HCT116 (cell line): ENCODE measurements around the gene PRRX1. TPM values are rescaled to one million over a fixed set of nuclear protein-coding genes. Genes with fewer than 3 reads are reported as not detected.

Experiments
- ATAC-seq: fragments of 200-7000 bp; cut with Tn5 transposase; 2 replicates; pipeline ENCODE4 v1.9.1; 2020; ENCODE audit warnings: mild to moderate bottlenecking, moderate library complexity
- BruUV-seq: library from RNA; stranded (reverse); fragments of 400-500 nt; replicated peaks from 2 replicates; lab custom pipeline; 2021; lab: Mats Ljungman, UMichigan
- CTCF ChIA-PET: fragments of 300-600 bp; sonication (Branson Sonifier 250); formaldehyde crosslinking; loops from one replicate; lab custom pipeline; 2021; ENCODE audit warnings: antibody characterized with exemption; lab: Charles Lee
- POLR2A ChIA-PET: fragments of 300-600, 350-600 bp; sonication (Branson Sonifier 250); formaldehyde crosslinking; loops from one replicate; lab custom pipeline; 2021; ENCODE audit warnings: antibody characterized with exemption; lab: Charles Lee
- RAD21 ChIA-PET, 2 experiments: fragments of 300-600 bp; sonication (Branson Sonifier 250); formaldehyde crosslinking; loops; one replicate each; lab custom pipeline; 2023; ENCODE audit warnings: low total read pairs in 2 of 2; ENCODE audit not compliant: uncharacterized antibody in 2 of 2, unreplicated experiment in 2 of 2, low non-redundant PET in 1 of 2; lab: Charles Lee
- DNase-seq: peaks from one replicate; pipeline ENCODE4 v3.0.0-alpha.2; 2010; ENCODE audit warnings: low read depth, low spot score
- H2AFZ ChIP-seq: fragments of 200-600 bp; shearing (Covaris generic), sonication (generic); 2 replicates; pipeline ENCODE4 v1.6.1; 2017; ENCODE audit warnings: low read depth, mixed run types, mixed read lengths, antibody characterized with exemption, low read length; ENCODE audit not compliant: poor library complexity, severe bottlenecking
- H3K27ac ChIP-seq: 2 replicates; pipeline ENCODE4 v1.5.1; 2012; ENCODE audit warnings: low read depth, low read length
- H3K27me3 ChIP-seq: fragments of 200-600 bp; sonication (generic); 2 replicates; pipeline ENCODE4 v1.6.1; 2016; ENCODE audit warnings: mixed run types, low read length, mixed read lengths; ENCODE audit not compliant: insufficient read depth
- H3K36me3 ChIP-seq, 2 experiments: fragments of 200-500 bp in 1 of 2; fragments of 200-600 bp in 1 of 2; sonication (Bioruptor generic) in 1 of 2; sonication (generic) in 1 of 2; 2 replicates each; pipeline versions ENCODE4 v1.5.1 to v1.6.1; 2014 to 2016; ENCODE audit warnings: low read length in 2 of 2, inconsistent platforms in 1 of 2, mixed read lengths in 1 of 2, mixed run types in 1 of 2; ENCODE audit not compliant: insufficient read depth in 2 of 2, control insufficient read depth in 1 of 2
- H3K4me1 ChIP-seq, 2 experiments: fragments of 200-600 bp in 1 of 2; sonication (generic) in 1 of 2; 2 replicates each; pipeline versions ENCODE4 v1.5.1 to v1.6.1; 2012 to 2017; ENCODE audit warnings: low read length in 2 of 2, inconsistent platforms in 1 of 2, mild to moderate bottlenecking in 1 of 2, mixed read lengths in 1 of 2, mixed run types in 1 of 2, moderate library complexity in 1 of 2; ENCODE audit not compliant: insufficient read depth in 2 of 2, control insufficient read depth in 1 of 2
- H3K4me2 ChIP-seq: fragments of 200-600 bp; sonication (generic); 2 replicates; pipeline ENCODE4 v1.6.1; 2017; ENCODE audit warnings: mixed run types, low read length, mixed read lengths
- H3K4me3 ChIP-seq, 2 experiments: fragments of 200-600 bp in 1 of 2; sonication (generic) in 1 of 2; replicated peaks in 1 of 2; 2 replicates each; pipeline ENCODE4 v1.5.1; 2011 to 2016; ENCODE audit warnings: low read length in 2 of 2, control low read depth in 1 of 2, low read depth in 1 of 2, mild to moderate bottlenecking in 1 of 2, mixed read lengths in 1 of 2, mixed run types in 1 of 2
- H3K79me2 ChIP-seq: fragments of 200-600 bp; sonication (generic); 2 replicates; pipeline ENCODE4 v1.6.1; 2017; ENCODE audit warnings: mild to moderate bottlenecking, mixed run types, low read length, moderate library complexity, mixed read lengths; ENCODE audit not compliant: insufficient read depth
- H3K9ac ChIP-seq: fragments of 200-600 bp; sonication (generic); 2 replicates; pipeline ENCODE4 v1.6.1; 2016; ENCODE audit warnings: low read length, mixed read lengths
- H3K9me2 ChIP-seq: fragments of 200-600 bp; sonication (generic), shearing (Covaris generic); 2 replicates; pipeline ENCODE4 v1.6.1; 2017; ENCODE audit warnings: mixed run types, mild to moderate bottlenecking, moderate library complexity; ENCODE audit not compliant: insufficient read depth
- H3K9me3 ChIP-seq, 2 experiments: fragments of 200-500 bp in 1 of 2; fragments of 200-600 bp in 1 of 2; sonication (Bioruptor generic) in 1 of 2; sonication (generic) in 1 of 2; 2 replicates each; pipeline ENCODE4 v1.6.1; 2014 to 2017; ENCODE audit warnings: low read length in 2 of 2, mixed read lengths in 2 of 2, inconsistent platforms in 1 of 2, low read depth in 1 of 2, mild to moderate bottlenecking in 1 of 2, mixed run types in 1 of 2, moderate library complexity in 1 of 2; ENCODE audit not compliant: control insufficient read depth in 1 of 2, insufficient read depth in 1 of 2
- H4K20me1 ChIP-seq: fragments of 200-600 bp; sonication (generic), shearing (Covaris generic); 2 replicates; pipeline ENCODE4 v1.6.1; 2017; ENCODE audit warnings: mixed run types, mild to moderate bottlenecking, moderate library complexity; ENCODE audit not compliant: insufficient read depth
- CBX3 ChIP-seq: IDR thresholded peaks from 2 replicates; pipeline ENCODE4 v1.6.1; 2012; ENCODE audit warnings: low read depth
- CEBPB ChIP-seq: IDR thresholded peaks from 2 replicates; pipeline ENCODE4 v1.6.1; 2012; ENCODE audit warnings: low read depth
- EGR1 ChIP-seq: IDR thresholded peaks from 2 replicates; pipeline ENCODE4 v1.6.1; 2012; ENCODE audit warnings: low read depth
- ELF1 ChIP-seq: IDR thresholded peaks from 2 replicates; pipeline ENCODE4 v1.6.1; 2012; ENCODE audit warnings: low read depth, borderline replicate concordance
- EZH2phosphoT487 ChIP-seq: fragments of 200-600 bp; IDR thresholded peaks from 2 replicates; pipeline ENCODE4 v1.6.1; 2018; ENCODE audit warnings: antibody characterized with exemption, borderline replicate concordance
- JUND ChIP-seq: IDR thresholded peaks from 2 replicates; pipeline ENCODE4 v1.6.1; 2012
- MAX ChIP-seq: IDR thresholded peaks from 2 replicates; pipeline ENCODE4 v1.6.1; 2012
- POLR2AphosphoS5 ChIP-seq: IDR thresholded peaks from 2 replicates; pipeline ENCODE4 v1.6.1; 2011; ENCODE audit warnings: mild to moderate bottlenecking, low read depth, low read length, moderate library complexity
- SIN3A ChIP-seq: IDR thresholded peaks from 2 replicates; pipeline ENCODE4 v1.6.1; 2012; ENCODE audit warnings: low read depth
- SP1 ChIP-seq: IDR thresholded peaks from 2 replicates; pipeline ENCODE4 v1.6.1; 2012; ENCODE audit warnings: low read depth
- SRF ChIP-seq: IDR thresholded peaks from 2 replicates; pipeline ENCODE4 v1.6.1; 2012; ENCODE audit warnings: low read depth
- YY1 ChIP-seq: IDR thresholded peaks from 2 replicates; pipeline ENCODE4 v1.6.1; 2011; ENCODE audit warnings: low read length, low read depth, moderate library complexity, mild to moderate bottlenecking; ENCODE audit not compliant: insufficient replicate concordance; ENCODE audit errors: extremely low read depth
- ZFX ChIP-seq: fragments of 450-650 bp; IDR thresholded peaks from 2 replicates; pipeline ENCODE4 v1.6.1; 2017
- ZNF274 ChIP-seq: fragments of 200-500 bp; sonication (Bioruptor generic); IDR thresholded peaks from 2 replicates; pipeline ENCODE4 v1.6.1; 2014; ENCODE audit warnings: mild to moderate bottlenecking, low read depth, low read length, inconsistent platforms
- intact Hi-C: fragments of 100-400 bp; cut with micrococcal nuclease; formaldehyde crosslinking; loops from 2 replicates; pipeline ENCODE4 v1.10.0; 2022
- total RNA-seq: library from RNA; stranded (reverse); gene quantifications from one replicate; pipeline ENCODE4 v1.2.1, GENCODE V29; 2021; ENCODE audit not compliant: unreplicated experiment
- TF ChIP-seq, protein P1 (sequence below): IDR thresholded peaks from 2 replicates; pipeline ENCODE4 v1.6.1; 2012; ENCODE audit warnings: low read depth
- TF ChIP-seq, protein P2 (sequence below): IDR thresholded peaks from 2 replicates; pipeline ENCODE4 v1.6.1; 2011; ENCODE audit warnings: mild to moderate bottlenecking, low read length, moderate library complexity; ENCODE audit not compliant: insufficient replicate concordance; ENCODE audit errors: extremely low read depth
- TF ChIP-seq, protein P3 (sequence below), 3 experiments: fragments of 200-600 bp in 1 of 3; sonication (generic) in 1 of 3; IDR thresholded peaks in 2 of 3; conservative IDR thresholded peaks in 1 of 3; 2 replicates each; pipeline ENCODE4 v1.5.1; 2012 to 2017; ENCODE audit warnings: low read depth in 2 of 3, low read length in 2 of 3, antibody characterized with exemption in 1 of 3, borderline replicate concordance in 1 of 3, control low read depth in 1 of 3, mild to moderate bottlenecking in 1 of 3, mixed read lengths in 1 of 3, mixed run types in 1 of 3, moderate library complexity in 1 of 3; ENCODE audit not compliant: insufficient read depth in 1 of 3

The PRRX1 gene
- total RNA-seq, 1 experiment from 2014 or later = 0.37 TPM

DNA sequence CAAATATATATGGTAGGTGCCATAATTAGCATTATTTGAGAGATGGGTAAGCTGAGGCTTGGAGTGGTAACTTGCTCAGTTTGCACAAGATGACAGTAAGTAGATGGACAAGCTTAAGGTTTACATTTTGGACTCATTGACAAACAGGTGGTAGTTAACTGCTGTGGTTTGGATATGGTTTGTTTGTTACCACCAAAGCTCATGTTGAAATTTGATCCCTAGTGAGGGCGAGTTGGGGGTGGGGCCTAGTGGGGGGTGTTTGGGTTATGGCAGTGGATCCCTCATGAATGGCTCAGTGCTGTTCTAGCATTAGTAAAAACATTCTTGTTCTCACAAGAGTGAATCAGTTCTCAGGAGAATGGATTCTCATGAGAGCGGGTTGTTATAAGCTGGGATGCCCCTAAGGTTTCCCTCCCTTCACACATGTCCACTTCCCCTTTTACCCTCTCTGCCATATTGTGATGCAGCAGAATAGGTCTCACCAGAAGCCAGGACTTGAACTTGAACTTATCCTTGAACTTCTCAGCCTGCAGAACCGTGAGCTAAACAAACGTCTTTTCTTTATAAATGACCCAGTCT is 6.6 kb upstream of the PRRX1 start:
- ChIA-PET CTCF (no interaction called here), RAD21 (no interaction called here), POLR2A (interaction anchor here (0.6 kb wide), 1 partner anchor 32 kb away, joined by 4 read pairs; no protein-coding TSS in a partner anchor)
- TF ChIP-seq ELF1 (no peak), CBX3 (no peak), YY1 (no peak), SP1 (no peak), POLR2AphosphoS5 (no peak), SIN3A (no peak), JUND (no peak), ZFX (no peak), MAX (no peak), CEBPB (no peak), EZH2phosphoT487 (no peak), ZNF274 (no peak), SRF (no peak), EGR1 (no peak)
- TF ChIP-seq, protein P1, sequence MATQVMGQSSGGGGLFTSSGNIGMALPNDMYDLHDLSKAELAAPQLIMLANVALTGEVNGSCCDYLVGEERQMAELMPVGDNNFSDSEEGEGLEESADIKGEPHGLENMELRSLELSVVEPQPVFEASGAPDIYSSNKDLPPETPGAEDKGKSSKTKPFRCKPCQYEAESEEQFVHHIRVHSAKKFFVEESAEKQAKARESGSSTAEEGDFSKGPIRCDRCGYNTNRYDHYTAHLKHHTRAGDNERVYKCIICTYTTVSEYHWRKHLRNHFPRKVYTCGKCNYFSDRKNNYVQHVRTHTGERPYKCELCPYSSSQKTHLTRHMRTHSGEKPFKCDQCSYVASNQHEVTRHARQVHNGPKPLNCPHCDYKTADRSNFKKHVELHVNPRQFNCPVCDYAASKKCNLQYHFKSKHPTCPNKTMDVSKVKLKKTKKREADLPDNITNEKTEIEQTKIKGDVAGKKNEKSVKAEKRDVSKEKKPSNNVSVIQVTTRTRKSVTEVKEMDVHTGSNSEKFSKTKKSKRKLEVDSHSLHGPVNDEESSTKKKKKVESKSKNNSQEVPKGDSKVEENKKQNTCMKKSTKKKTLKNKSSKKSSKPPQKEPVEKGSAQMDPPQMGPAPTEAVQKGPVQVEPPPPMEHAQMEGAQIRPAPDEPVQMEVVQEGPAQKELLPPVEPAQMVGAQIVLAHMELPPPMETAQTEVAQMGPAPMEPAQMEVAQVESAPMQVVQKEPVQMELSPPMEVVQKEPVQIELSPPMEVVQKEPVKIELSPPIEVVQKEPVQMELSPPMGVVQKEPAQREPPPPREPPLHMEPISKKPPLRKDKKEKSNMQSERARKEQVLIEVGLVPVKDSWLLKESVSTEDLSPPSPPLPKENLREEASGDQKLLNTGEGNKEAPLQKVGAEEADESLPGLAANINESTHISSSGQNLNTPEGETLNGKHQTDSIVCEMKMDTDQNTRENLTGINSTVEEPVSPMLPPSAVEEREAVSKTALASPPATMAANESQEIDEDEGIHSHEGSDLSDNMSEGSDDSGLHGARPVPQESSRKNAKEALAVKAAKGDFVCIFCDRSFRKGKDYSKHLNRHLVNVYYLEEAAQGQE = no peak
- TF ChIP-seq, protein P2, sequence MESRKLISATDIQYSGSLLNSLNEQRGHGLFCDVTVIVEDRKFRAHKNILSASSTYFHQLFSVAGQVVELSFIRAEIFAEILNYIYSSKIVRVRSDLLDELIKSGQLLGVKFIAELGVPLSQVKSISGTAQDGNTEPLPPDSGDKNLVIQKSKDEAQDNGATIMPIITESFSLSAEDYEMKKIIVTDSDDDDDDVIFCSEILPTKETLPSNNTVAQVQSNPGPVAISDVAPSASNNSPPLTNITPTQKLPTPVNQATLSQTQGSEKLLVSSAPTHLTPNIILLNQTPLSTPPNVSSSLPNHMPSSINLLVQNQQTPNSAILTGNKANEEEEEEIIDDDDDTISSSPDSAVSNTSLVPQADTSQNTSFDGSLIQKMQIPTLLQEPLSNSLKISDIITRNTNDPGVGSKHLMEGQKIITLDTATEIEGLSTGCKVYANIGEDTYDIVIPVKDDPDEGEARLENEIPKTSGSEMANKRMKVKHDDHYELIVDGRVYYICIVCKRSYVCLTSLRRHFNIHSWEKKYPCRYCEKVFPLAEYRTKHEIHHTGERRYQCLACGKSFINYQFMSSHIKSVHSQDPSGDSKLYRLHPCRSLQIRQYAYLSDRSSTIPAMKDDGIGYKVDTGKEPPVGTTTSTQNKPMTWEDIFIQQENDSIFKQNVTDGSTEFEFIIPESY = no peak
- TF ChIP-seq, protein P3, sequence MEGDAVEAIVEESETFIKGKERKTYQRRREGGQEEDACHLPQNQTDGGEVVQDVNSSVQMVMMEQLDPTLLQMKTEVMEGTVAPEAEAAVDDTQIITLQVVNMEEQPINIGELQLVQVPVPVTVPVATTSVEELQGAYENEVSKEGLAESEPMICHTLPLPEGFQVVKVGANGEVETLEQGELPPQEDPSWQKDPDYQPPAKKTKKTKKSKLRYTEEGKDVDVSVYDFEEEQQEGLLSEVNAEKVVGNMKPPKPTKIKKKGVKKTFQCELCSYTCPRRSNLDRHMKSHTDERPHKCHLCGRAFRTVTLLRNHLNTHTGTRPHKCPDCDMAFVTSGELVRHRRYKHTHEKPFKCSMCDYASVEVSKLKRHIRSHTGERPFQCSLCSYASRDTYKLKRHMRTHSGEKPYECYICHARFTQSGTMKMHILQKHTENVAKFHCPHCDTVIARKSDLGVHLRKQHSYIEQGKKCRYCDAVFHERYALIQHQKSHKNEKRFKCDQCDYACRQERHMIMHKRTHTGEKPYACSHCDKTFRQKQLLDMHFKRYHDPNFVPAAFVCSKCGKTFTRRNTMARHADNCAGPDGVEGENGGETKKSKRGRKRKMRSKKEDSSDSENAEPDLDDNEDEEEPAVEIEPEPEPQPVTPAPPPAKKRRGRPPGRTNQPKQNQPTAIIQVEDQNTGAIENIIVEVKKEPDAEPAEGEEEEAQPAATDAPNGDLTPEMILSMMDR (IDR thresholded peaks at IDR 0.05 in 2 of 3, conservative IDR thresholded peaks at IDR 0.05 in 1 of 3; ENCODE audit: borderline replicate concordance in 1 of 3, insufficient read depth in 1 of 3, low read depth in 2 of 3, low read length in 2 of 3) = no peak
- Histone ChIP-seq H3K27ac (no peak overlapping the region), H3K9me2 (no peaks in the 10 kb centered on the region), H3K4me2 (no peak overlapping the region), H3K9me3 (no peaks in the 10 kb centered on the region), H3K9ac (no peak overlapping the region), H3K79me2 (no peaks in the 10 kb centered on the region), H4K20me1 (no peaks in the 10 kb centered on the region), H3K4me1 (no peaks in the 10 kb centered on the region), H2AFZ (no peak overlapping the region), H3K4me3 (no peak overlapping the region), H3K36me3 (no peaks in the 10 kb centered on the region), H3K27me3 (no peaks in the 10 kb centered on the region)
- ATAC-seq = no peak
- intact Hi-C loops = no loop called here
- BruUV-seq = no TSS peak
- no peak for DNase-seq
